ENCODE results near the gene KHDRBS1.

Gene KHDRBS1

GRCh38 chr1:32032275-32032615 is 18.6 kb downstream of the KHDRBS1 start:
- no peak for TF ChIP-seq ZNF384 (IDR thresholded peaks at IDR 0.05)
- no peak for TF ChIP-seq SUZ12 (IDR thresholded peaks at IDR 0.05)
- CTCF ChIA-PET, result no interaction called here
- no peak for DNase-seq (ENCODE audit: extremely low spot score)
- POLR2A ChIA-PET, result no interaction called here

GRCh38 chr1:32035119-32035518 is 21.5 kb downstream of the KHDRBS1 start:
- ChIA-PET POLR2A (interaction anchor here (0.7 to 1.5 kb wide), 3 partner anchors 12 to 37 kb away, joined by 3 to 4 read pairs (median 3); partner anchors contain the start of gene TMEM39B), CTCF (no interaction called here)
- TF ChIP-seq FOXM1 (IDR thresholded peaks at IDR 0.05; ENCODE audit: borderline replicate concordance), result no peak
- DNase-seq (ENCODE audit: extremely low spot score), result no peak

- ChIA-PET CTCF (no interaction called here), POLR2A (interaction anchor here (0.7 kb wide), 1 partner anchor 26 kb away, joined by 3 read pairs; no protein-coding TSS in a partner anchor)
- DNase-seq (ENCODE audit: extremely low spot score), result no peak
- TF ChIP-seq L3MBTL2 (conservative IDR thresholded peaks at IDR 0.05), result no peak
- no peak for TF ChIP-seq TARDBP (IDR thresholded peaks at IDR 0.05)
- no peak for TF ChIP-seq BHLHE40 (IDR thresholded peaks at IDR 0.05; ENCODE audit: borderline replicate concordance)
- no peak for TF ChIP-seq NFRKB (IDR thresholded peaks at IDR 0.05)
Measured at GRCh38 chr1:32040711-32041110, 27.0 kb downstream of the KHDRBS1 start.

- no peak for DNase-seq (ENCODE audit: extremely low spot score)
- POLR2A ChIA-PET, result interaction anchor here (1.1 kb wide), 1 partner anchor 30 kb away, joined by 3 read pairs; the partner anchor contains the start of gene TMEM39B
- TF ChIP-seq ZNF384 (IDR thresholded peaks at IDR 0.05), result no peak
- no peak for TF ChIP-seq FOXM1 (IDR thresholded peaks at IDR 0.05; ENCODE audit: borderline replicate concordance)
- TF ChIP-seq CTBP1 (IDR thresholded peaks at IDR 0.05; ENCODE audit: borderline replicate concordance), result no peak
- no peak for TF ChIP-seq L3MBTL2 (conservative IDR thresholded peaks at IDR 0.05)
- TF ChIP-seq SP1 (IDR thresholded peaks at IDR 0.05), result no peak
- TF ChIP-seq PKNOX1 (IDR thresholded peaks at IDR 0.05), result no peak
- no peak for TF ChIP-seq HDGF (IDR thresholded peaks at IDR 0.05; ENCODE audit: borderline replicate concordance)
- TF ChIP-seq SUZ12 (IDR thresholded peaks at IDR 0.05), result no peak
- TF ChIP-seq TARDBP (IDR thresholded peaks at IDR 0.05), result no peak
- TF ChIP-seq LEF1 (IDR thresholded peaks at IDR 0.05; ENCODE audit: borderline replicate concordance), result no peak
- no peak for TF ChIP-seq FOXA1 (IDR thresholded peaks at IDR 0.05)
- no peak for TF ChIP-seq ELF4 (IDR thresholded peaks at IDR 0.05)
- TF ChIP-seq NFRKB (IDR thresholded peaks at IDR 0.05), result no peak
- no peak for TF ChIP-seq FOXK2 (IDR thresholded peaks at IDR 0.05)
- TF ChIP-seq ARNT (IDR thresholded peaks at IDR 0.05), result no peak
- no peak for TF ChIP-seq BHLHE40 (IDR thresholded peaks at IDR 0.05; ENCODE audit: borderline replicate concordance)
- CTCF ChIA-PET, result no interaction called here
Measured at GRCh38 chr1:32042330-32042729, 28.7 kb downstream of the KHDRBS1 start.

- POLR2A ChIA-PET, result no interaction called here
- TF ChIP-seq FOXM1 (IDR thresholded peaks at IDR 0.05; ENCODE audit: borderline replicate concordance) (no peak), FOXA1 (IDR thresholded peaks at IDR 0.05) (no peak), FOXK2 (IDR thresholded peaks at IDR 0.05) (no peak), BHLHE40 (IDR thresholded peaks at IDR 0.05; ENCODE audit: borderline replicate concordance) (no peak), PKNOX1 (IDR thresholded peaks at IDR 0.05) (no peak), L3MBTL2 (conservative IDR thresholded peaks at IDR 0.05) (no peak)
- CTCF ChIA-PET, result interaction anchor here (1.1 to 1.7 kb wide), 2 partner anchors 19 to 67 kb away, joined by 3 to 6 read pairs; no protein-coding TSS in a partner anchor
- DNase-seq (ENCODE audit: extremely low spot score), result no peak
Measured at GRCh38 chr1:32044234-32044633, 30.6 kb downstream of the KHDRBS1 start.

GRCh38 chr1:32045772-32046171 is 32.1 kb downstream of the KHDRBS1 start:
- ChIA-PET POLR2A (interaction anchor here (1.4 kb wide), 1 partner anchor 30 kb away, joined by 3 read pairs; no protein-coding TSS in a partner anchor), CTCF (no interaction called here)
- DNase-seq (ENCODE audit: extremely low spot score), result no peak
- TF ChIP-seq HDGF (IDR thresholded peaks at IDR 0.05; ENCODE audit: borderline replicate concordance) (no peak), TARDBP (IDR thresholded peaks at IDR 0.05) (no peak), ARNT (IDR thresholded peaks at IDR 0.05) (no peak), L3MBTL2 (conservative IDR thresholded peaks at IDR 0.05) (no peak), SP1 (IDR thresholded peaks at IDR 0.05) (no peak), ZNF384 (IDR thresholded peaks at IDR 0.05) (no peak), ELF4 (IDR thresholded peaks at IDR 0.05) (no peak), PKNOX1 (IDR thresholded peaks at IDR 0.05) (no peak), BHLHE40 (IDR thresholded peaks at IDR 0.05; ENCODE audit: borderline replicate concordance) (no peak), NFRKB (IDR thresholded peaks at IDR 0.05) (no peak), CTBP1 (IDR thresholded peaks at IDR 0.05; ENCODE audit: borderline replicate concordance) (no peak), FOXK2 (IDR thresholded peaks at IDR 0.05) (no peak), SUZ12 (IDR thresholded peaks at IDR 0.05) (no peak), LEF1 (IDR thresholded peaks at IDR 0.05; ENCODE audit: borderline replicate concordance) (no peak), FOXA1 (IDR thresholded peaks at IDR 0.05) (no peak), FOXM1 (IDR thresholded peaks at IDR 0.05; ENCODE audit: borderline replicate concordance) (no peak)

GRCh38 chr1:32047701-32048100 is 34.0 kb downstream of the KHDRBS1 start:
- POLR2A ChIA-PET, result no interaction called here
- CTCF ChIA-PET, result no interaction called here
- DNase-seq (ENCODE audit: extremely low spot score), result no peak
- TF ChIP-seq ARNT (IDR thresholded peaks at IDR 0.05) (no peak), TARDBP (IDR thresholded peaks at IDR 0.05) (no peak), L3MBTL2 (conservative IDR thresholded peaks at IDR 0.05) (no peak), SUZ12 (IDR thresholded peaks at IDR 0.05) (no peak), PKNOX1 (IDR thresholded peaks at IDR 0.05) (no peak), FOXA1 (IDR thresholded peaks at IDR 0.05) (no peak), HDGF (IDR thresholded peaks at IDR 0.05; ENCODE audit: borderline replicate concordance) (no peak), FOXK2 (IDR thresholded peaks at IDR 0.05) (no peak), CTBP1 (IDR thresholded peaks at IDR 0.05; ENCODE audit: borderline replicate concordance) (no peak), ELF4 (IDR thresholded peaks at IDR 0.05) (no peak), FOXM1 (IDR thresholded peaks at IDR 0.05; ENCODE audit: borderline replicate concordance) (no peak), LEF1 (IDR thresholded peaks at IDR 0.05; ENCODE audit: borderline replicate concordance) (no peak)
